Smooth muscle cell (in vitro differentiated cells): ENCODE measurements around the gene GPR17. TPM values are rescaled to one million over a fixed set of nuclear protein-coding genes. Genes with fewer than 3 reads are reported as not detected.

ENCODE experiments used
- DNase-seq: peaks from one replicate; lab custom pipeline; 2025; ENCODE audit not compliant: unreplicated experiment; lab: John Stamatoyannopoulos, UW
- H2AFZ ChIP-seq: fragments of 200-600 bp; sonication (generic); 2 replicates; pipeline ENCODE4 v1.6.0; 2016; ENCODE audit warnings: antibody characterized with exemption, low read depth, mild to moderate bottlenecking
- H3F3A ChIP-seq: fragments of 200-600 bp; sonication (generic); 2 replicates; pipeline ENCODE4 v1.6.0; 2017; ENCODE audit warnings: antibody characterized with exemption, low read depth
- H3K27ac ChIP-seq: fragments of 200-600 bp; sonication (generic); 2 replicates; pipeline ENCODE4 v1.5.1; 2016; ENCODE audit warnings: low read depth, mild to moderate bottlenecking
- H3K27me3 ChIP-seq: fragments of 200-600 bp; sonication (generic); 2 replicates; pipeline ENCODE4 v1.6.1; 2016; ENCODE audit warnings: low read depth, mild to moderate bottlenecking
- H3K36me3 ChIP-seq: fragments of 200-600 bp; sonication (generic); 2 replicates; pipeline ENCODE4 v1.5.1; 2016; ENCODE audit warnings: low read depth
- H3K4me1 ChIP-seq: fragments of 200-600 bp; sonication (generic); 2 replicates; pipeline ENCODE4 v1.5.1; 2016; ENCODE audit warnings: low read depth
- H3K4me2 ChIP-seq: fragments of 200-600 bp; sonication (generic); 2 replicates; pipeline ENCODE4 v1.6.0; 2016; ENCODE audit warnings: mild to moderate bottlenecking
- H3K4me3 ChIP-seq: fragments of 200-600 bp; sonication (generic); 2 replicates; pipeline ENCODE4 v1.5.1; 2016; ENCODE audit warnings: mild to moderate bottlenecking
- H3K79me2 ChIP-seq: fragments of 200-600 bp; sonication (generic); 2 replicates; pipeline ENCODE4 v1.6.0; 2016; ENCODE audit warnings: low read depth, mild to moderate bottlenecking
- H3K9ac ChIP-seq: fragments of 200-600 bp; sonication (generic); 2 replicates; pipeline ENCODE4 v1.6.0; 2016; ENCODE audit warnings: low read depth
- H3K9me3 ChIP-seq: fragments of 200-600 bp; sonication (generic); replicated peaks from 2 replicates; pipeline ENCODE4 v1.5.1; 2016; ENCODE audit warnings: low read depth
- H4K20me1 ChIP-seq: fragments of 200-600 bp; sonication (generic); 2 replicates; pipeline ENCODE4 v1.6.0; 2016; ENCODE audit warnings: low read depth
- CTCF ChIP-seq: fragments of 200-600 bp; sonication (generic); IDR thresholded peaks from 2 replicates; pipeline ENCODE4 v1.5.1; 2017; ENCODE audit warnings: borderline replicate concordance, mild to moderate bottlenecking, antibody characterized with exemption; ENCODE audit not compliant: insufficient read depth, poor library complexity, severe bottlenecking
- WGBS: methylation state at CpG from one replicate; pipeline ENCODE4 v1.1.7; 2016; ENCODE audit warnings: low lambda C conversion rate; 5-methylcytosine and 5-hydroxymethylcytosine counted together
- polyA plus RNA-seq: library from polyadenylated mRNA; unstranded; fragments of >200 nt; fragmentation: Nextera tagmentation; extraction: Ambion mirVana; gene quantifications from 2 replicates; pipeline ENCODE4 v1.2.1, GENCODE V29; 2016
- total RNA-seq: library from RNA; depleted of rRNA; stranded (reverse); fragments of >200 nt; gene quantifications from 2 replicates; pipeline ENCODE4 v1.2.3, GENCODE V29; 2014

The GPR17 gene
- total and polyA plus RNA-seq, 2 experiments from 2014 or later, result not detected

GRCh38 chr2:127630096-127630863 is 15.7 kb upstream of the GPR17 start:
- Histone ChIP-seq H4K20me1 (no peaks in the 10 kb centered on the region), H3K9me3 (no peaks in the 10 kb centered on the region), H2AFZ (no peak overlapping the region), H3K4me1 (no peaks in the 10 kb centered on the region), H3K4me2 (no peak overlapping the region), H3K9ac (no peak overlapping the region), H3K79me2 (no peaks in the 10 kb centered on the region), H3K27ac (no peak overlapping the region), H3F3A (no peaks in the 10 kb centered on the region), H3K4me3 (no peak overlapping the region), H3K27me3 (no peaks in the 10 kb centered on the region), H3K36me3 (no peaks in the 10 kb centered on the region)
- WGBS, result 95% methylated on average over 10 of the region's 10 CpGs
- DNase-seq, result no peak
- TF ChIP-seq CTCF, result no peak

DNA sequence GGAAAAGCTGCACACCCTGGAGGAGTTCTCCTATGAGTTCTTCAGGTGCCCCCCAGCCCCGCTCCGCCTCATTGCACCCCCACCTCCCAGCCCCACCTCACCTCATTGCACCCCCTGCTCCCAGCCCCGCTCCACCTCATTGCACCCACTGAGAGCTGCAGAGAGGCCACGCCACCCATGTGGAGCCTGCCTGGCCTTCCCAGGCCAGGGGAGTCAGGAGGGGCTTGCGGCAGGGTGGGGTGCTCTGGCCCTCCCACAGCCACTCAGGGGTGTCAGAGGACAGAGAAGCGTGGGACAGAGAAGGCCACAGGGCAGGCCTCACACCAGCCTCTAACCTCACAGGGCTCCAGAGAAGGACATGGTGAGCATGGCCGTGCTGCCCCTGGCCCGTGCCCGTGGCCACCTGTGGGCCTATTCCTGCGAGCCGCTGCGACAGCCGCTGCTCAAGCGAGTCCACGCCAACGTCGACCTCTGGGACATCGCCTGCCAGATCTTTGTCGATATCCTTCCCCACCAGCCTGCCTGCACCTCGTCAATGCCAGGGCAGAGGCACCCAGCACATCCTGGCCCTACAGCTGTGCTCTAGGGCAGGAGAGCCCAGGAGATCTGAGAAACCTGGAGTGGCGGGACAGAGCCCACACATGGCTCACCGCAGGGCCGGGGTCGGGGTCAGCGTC is 15.0 kb upstream of the GPR17 start:
- Histone ChIP-seq H3K9ac (no peak overlapping the region), H4K20me1 (no peaks in the 10 kb centered on the region), H3F3A (no peaks in the 10 kb centered on the region), H2AFZ (no peak overlapping the region), H3K36me3 (no peaks in the 10 kb centered on the region), H3K4me1 (no peaks in the 10 kb centered on the region), H3K27ac (no peak overlapping the region), H3K4me2 (no peak overlapping the region), H3K9me3 (no peaks in the 10 kb centered on the region), H3K79me2 (no peaks in the 10 kb centered on the region), H3K4me3 (no peak overlapping the region), H3K27me3 (no peaks in the 10 kb centered on the region)
- no peak for TF ChIP-seq CTCF
- 94% methylated on average over 18 of the region's 25 CpGs for WGBS
- no peak for DNase-seq

GRCh38 chr2:127631541-127631996 is 14.4 kb upstream of the GPR17 start:
- Histone ChIP-seq H3K9ac (no peak overlapping the region), H3K9me3 (no peaks in the 10 kb centered on the region), H2AFZ (no peak overlapping the region), H3K4me1 (no peaks in the 10 kb centered on the region), H3K4me2 (no peak overlapping the region), H3F3A (no peaks in the 10 kb centered on the region), H4K20me1 (no peaks in the 10 kb centered on the region), H3K36me3 (no peaks in the 10 kb centered on the region), H3K27ac (no peak overlapping the region), H3K79me2 (no peaks in the 10 kb centered on the region), H3K4me3 (no peak overlapping the region), H3K27me3 (no peaks in the 10 kb centered on the region)
- TF ChIP-seq CTCF, result no peak
- WGBS, result 93% methylated on average over 16 of the region's 16 CpGs
- DNase-seq, result no peak
